SJSA1 (cell line): ENCODE data around the gene ZPLD1. TPM values are rescaled to one million over a fixed set of nuclear protein-coding genes. Genes with fewer than 3 reads are reported as not detected.

Experiments
- DNase-seq, 2 experiments: peaks; one replicate each; pipeline ENCODE4 v3.0.0-alpha.2; 2015 to 2020; ENCODE audit warnings: low spot score in 2 of 2, low read depth in 1 of 2
- H3K27ac ChIP-seq: fragments of 250-450 bp; sonication (Bioruptor Pico); 2 replicates; pipeline ENCODE4 v1.5.1; 2020; ENCODE audit warnings: mild to moderate bottlenecking, moderate library complexity
- H3K27me3 ChIP-seq: fragments of 250-450 bp; sonication (Bioruptor Pico); replicated peaks from 2 replicates; pipeline ENCODE4 v1.5.1; 2020; ENCODE audit warnings: mild to moderate bottlenecking, moderate library complexity
- H3K36me3 ChIP-seq: fragments of 250-450 bp; sonication (Bioruptor Pico); 2 replicates; pipeline ENCODE4 v1.5.1; 2020; ENCODE audit warnings: mild to moderate bottlenecking
- H3K4me1 ChIP-seq: fragments of 250-450 bp; sonication (Bioruptor Pico); replicated peaks from 2 replicates; pipeline ENCODE4 v1.6.1; 2021; ENCODE audit warnings: mild to moderate bottlenecking
- H3K4me3 ChIP-seq: fragments of 250-450 bp; sonication (Bioruptor Pico); 2 replicates; pipeline ENCODE4 v1.5.1; 2020; ENCODE audit warnings: mild to moderate bottlenecking
- H3K9me3 ChIP-seq: fragments of 250-450 bp; sonication (Bioruptor Pico); replicated peaks from 2 replicates; pipeline ENCODE4 v1.5.1; 2020; ENCODE audit warnings: mild to moderate bottlenecking
- total RNA-seq: library from RNA; depleted of rRNA; stranded (reverse); fragments of >200 nt; shearing (Covaris generic); gene quantifications from 2 replicates; pipeline ENCODE4 v1.2.3, GENCODE V29; 2014

ZPLD1 gene
- total RNA-seq, 1 experiment from 2014 or later, result not detected

DNA sequence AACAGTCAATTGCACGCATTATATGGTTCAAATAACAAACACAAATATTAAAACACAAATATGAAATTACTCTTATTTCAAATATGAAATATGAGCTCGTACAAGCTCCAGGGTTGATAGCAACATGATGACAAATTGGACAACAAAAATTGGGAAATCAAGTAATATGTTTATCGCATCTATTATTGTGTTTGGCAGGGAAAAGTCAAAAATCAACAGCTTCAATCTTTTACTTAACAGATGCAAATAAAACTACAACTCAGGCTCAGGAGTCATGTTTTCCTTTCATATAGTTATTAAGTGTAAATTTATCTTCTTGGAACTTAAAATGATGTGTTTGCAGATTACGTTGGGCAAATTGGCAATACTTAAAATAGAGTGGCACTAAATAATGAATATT is 41.4 kb downstream of the ZPLD1 start:
- Histone ChIP-seq H3K4me1 (no peaks in the 10 kb centered on the region), H3K9me3 (no peaks in the 10 kb centered on the region), H3K4me3 (no peak overlapping the region), H3K27ac (no peak overlapping the region), H3K27me3 (no peaks in the 10 kb centered on the region), H3K36me3 (no peaks in the 10 kb centered on the region)
- DNase-seq, result no peak

GRCh38 chr3:102478160-102478559 is 43.3 kb downstream of the ZPLD1 start:
- Histone ChIP-seq H3K4me3 (no peak overlapping the region), H3K4me1 (no peaks in the 10 kb centered on the region), H3K36me3 (no peaks in the 10 kb centered on the region), H3K27ac (no peak overlapping the region), H3K27me3 (no peaks in the 10 kb centered on the region), H3K9me3 (no peaks in the 10 kb centered on the region)
- no peak for DNase-seq

- Histone ChIP-seq H3K27me3 (no peaks in the 10 kb centered on the region; the same call in 1 of the 2 replicates), H3K27ac (no peak overlapping the region), H3K36me3 (no peaks in the 10 kb centered on the region), H3K4me1 (no peaks in the 10 kb centered on the region), H3K9me3 (no peaks in the 10 kb centered on the region), H3K4me3 (no peak overlapping the region)
- no peak for DNase-seq
These were observed 45.3 kb downstream of the ZPLD1 start for GRCh38 chr3:102480139-102480538.

- DNase-seq, result no peak
- Histone ChIP-seq H3K4me1 (no peaks in the 10 kb centered on the region), H3K36me3 (no peaks in the 10 kb centered on the region), H3K27ac (no peak overlapping the region), H3K4me3 (no peak overlapping the region), H3K27me3 (no peaks in the 10 kb centered on the region; the same call in 1 of the 2 replicates), H3K9me3 (no peaks in the 10 kb centered on the region)
These were observed 46.2 kb downstream of the ZPLD1 start for GRCh38 chr3:102481050-102481449.

DNA sequence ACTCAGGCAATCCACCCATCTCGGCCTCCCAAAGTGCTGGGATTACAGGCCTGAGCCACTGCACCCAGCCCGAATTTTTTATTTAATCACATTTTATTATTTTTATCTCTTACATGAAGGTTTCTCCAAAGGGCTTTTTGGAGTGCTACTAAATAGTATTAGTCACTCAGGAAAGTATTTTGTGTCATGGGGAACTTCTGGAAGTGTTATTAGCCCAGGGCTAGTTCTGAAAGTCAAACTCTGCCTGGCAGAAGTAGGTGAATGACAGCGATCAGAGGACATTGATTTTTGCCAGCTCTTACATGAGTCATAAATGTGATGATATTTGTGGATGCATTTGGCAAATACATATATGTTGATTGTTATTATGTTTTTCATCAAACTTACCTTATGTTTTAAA is 48.7 kb downstream of the ZPLD1 start:
- H3K4me3 ChIP-seq, result no peak overlapping the region
- H3K36me3 ChIP-seq, result no peaks in the 10 kb centered on the region
- no peaks in the 10 kb centered on the region for H3K9me3 ChIP-seq
- no peaks in the 10 kb centered on the region for H3K4me1 ChIP-seq
- no peak for DNase-seq
- H3K27ac ChIP-seq, result no peak overlapping the region
- no peaks in the 10 kb centered on the region; the same call in 1 of the 2 replicates for H3K27me3 ChIP-seq

DNA sequence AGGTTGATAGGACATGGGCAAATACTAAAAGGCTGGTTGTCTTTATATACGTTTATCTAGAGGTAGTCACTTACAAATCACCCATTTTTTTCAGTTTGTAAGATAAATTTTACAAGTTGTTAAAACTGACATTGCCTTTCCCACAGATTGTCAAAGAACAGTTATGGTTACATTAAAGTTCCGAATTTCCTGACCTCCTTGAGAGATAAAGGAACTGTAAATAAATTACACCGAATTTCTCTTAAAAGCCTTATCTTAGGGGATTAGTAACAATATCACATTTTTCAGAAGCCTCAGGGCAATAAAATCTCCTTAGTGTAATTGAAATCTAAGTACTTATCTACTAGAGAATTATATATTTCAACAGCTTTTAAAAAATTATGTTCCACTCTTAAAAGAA is 49.5 kb downstream of the ZPLD1 start:
- Histone ChIP-seq H3K27me3 (no peaks in the 10 kb centered on the region; the same call in 1 of the 2 replicates), H3K9me3 (no peaks in the 10 kb centered on the region), H3K4me3 (no peak overlapping the region), H3K27ac (no peak overlapping the region), H3K4me1 (no peaks in the 10 kb centered on the region), H3K36me3 (no peaks in the 10 kb centered on the region)
- DNase-seq, result no peak

DNA sequence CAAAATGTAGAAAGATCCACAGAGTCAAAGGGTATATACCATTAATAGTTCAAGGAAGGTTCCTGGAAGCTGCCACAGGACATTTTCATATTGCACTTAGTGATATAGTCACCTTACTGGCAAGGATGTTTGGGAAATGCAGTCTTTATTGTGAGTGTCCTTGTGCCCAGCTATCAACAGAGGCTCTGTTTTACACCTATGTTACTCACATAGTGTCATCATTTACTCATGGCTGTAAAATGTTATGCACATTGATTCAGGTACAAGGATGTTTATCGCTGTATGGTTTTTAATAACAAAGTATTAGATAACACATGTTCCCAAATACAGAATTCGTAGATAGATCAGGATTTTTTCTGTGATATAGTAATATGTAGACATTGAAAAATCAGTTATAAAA is 50.9 kb downstream of the ZPLD1 start:
- H3K36me3 ChIP-seq, result no peaks in the 10 kb centered on the region
- H3K4me3 ChIP-seq, result no peak overlapping the region
- DNase-seq, result no peak
- no peaks in the 10 kb centered on the region; the same call in 1 of the 2 replicates for H3K27me3 ChIP-seq
- no peak overlapping the region for H3K27ac ChIP-seq
- H3K9me3 ChIP-seq, result no peaks in the 10 kb centered on the region
- no peaks in the 10 kb centered on the region for H3K4me1 ChIP-seq

DNA sequence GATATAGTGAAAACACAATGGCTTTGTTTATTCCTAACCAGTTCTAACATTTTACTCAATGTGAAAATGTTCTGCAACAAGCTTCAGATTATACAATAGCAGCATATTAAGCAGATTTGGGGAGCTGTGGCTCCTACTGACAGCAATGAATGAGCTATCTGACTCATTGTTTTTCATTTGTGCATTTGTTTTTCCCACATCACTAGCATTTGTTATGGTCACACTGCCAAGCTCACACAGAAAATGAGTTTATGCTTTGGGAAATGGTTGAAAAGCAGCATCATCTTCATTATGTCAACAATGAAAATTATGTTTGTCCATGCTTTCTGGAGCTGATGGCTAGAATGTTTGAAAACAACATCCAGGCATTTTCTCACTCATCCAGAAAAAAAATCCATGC is 53.5 kb downstream of the ZPLD1 start:
- no peak for DNase-seq
- Histone ChIP-seq H3K36me3 (no peaks in the 10 kb centered on the region), H3K4me3 (no peak overlapping the region), H3K9me3 (no peaks in the 10 kb centered on the region), H3K27ac (no peak overlapping the region), H3K4me1 (no peaks in the 10 kb centered on the region), H3K27me3 (no peaks in the 10 kb centered on the region; the same call in 1 of the 2 replicates)

GRCh38 chr3:102492300-102492699 is 57.5 kb downstream of the ZPLD1 start:
- H3K9me3 ChIP-seq, result no peaks in the 10 kb centered on the region
- no peaks in the 10 kb centered on the region for H3K36me3 ChIP-seq
- no peaks in the 10 kb centered on the region for H3K27me3 ChIP-seq

GRCh38 chr3:102497571-102497970 is 62.8 kb downstream of the ZPLD1 start:
- Histone ChIP-seq H3K9me3 (no peaks in the 10 kb centered on the region), H3K36me3 (no peaks in the 10 kb centered on the region), H3K27me3 (no peaks in the 10 kb centered on the region), H3K4me1 (no peaks in the 10 kb centered on the region), H3K4me3 (no peak overlapping the region), H3K27ac (no peak overlapping the region)
- DNase-seq, result no peak

More at GRCh38 chr3:102492300-102492699, 57.5 kb downstream of the ZPLD1 start:
- Histone ChIP-seq H3K4me3 (no peak overlapping the region), H3K4me1 (no peaks in the 10 kb centered on the region), H3K27ac (no peak overlapping the region)
- no peak for DNase-seq

- no peaks in the 10 kb centered on the region for H3K36me3 ChIP-seq
- no peak overlapping the region for H3K4me3 ChIP-seq
- no peaks in the 10 kb centered on the region for H3K4me1 ChIP-seq
- no peaks in the 10 kb centered on the region for H3K27me3 ChIP-seq
- no peak for DNase-seq
- no peak overlapping the region for H3K27ac ChIP-seq
- no peaks in the 10 kb centered on the region for H3K9me3 ChIP-seq
These were observed 70.7 kb downstream of the ZPLD1 start for GRCh38 chr3:102505542-102505941.

GRCh38 chr3:102510663-102511062 is 75.8 kb downstream of the ZPLD1 start:
- no peaks in the 10 kb centered on the region for H3K9me3 ChIP-seq
- no peak for DNase-seq
- no peak overlapping the region for H3K4me3 ChIP-seq
- H3K36me3 ChIP-seq, result no peaks in the 10 kb centered on the region
- no peaks in the 10 kb centered on the region for H3K4me1 ChIP-seq
- no peaks in the 10 kb centered on the region for H3K27me3 ChIP-seq
- H3K27ac ChIP-seq, result no peak overlapping the region

GRCh38 chr3:102511168-102511567 is 76.4 kb downstream of the ZPLD1 start:
- Histone ChIP-seq H3K27ac (no peak overlapping the region), H3K27me3 (no peaks in the 10 kb centered on the region), H3K4me1 (no peaks in the 10 kb centered on the region), H3K9me3 (no peaks in the 10 kb centered on the region), H3K36me3 (no peaks in the 10 kb centered on the region), H3K4me3 (no peak overlapping the region)
- no peak for DNase-seq

DNA sequence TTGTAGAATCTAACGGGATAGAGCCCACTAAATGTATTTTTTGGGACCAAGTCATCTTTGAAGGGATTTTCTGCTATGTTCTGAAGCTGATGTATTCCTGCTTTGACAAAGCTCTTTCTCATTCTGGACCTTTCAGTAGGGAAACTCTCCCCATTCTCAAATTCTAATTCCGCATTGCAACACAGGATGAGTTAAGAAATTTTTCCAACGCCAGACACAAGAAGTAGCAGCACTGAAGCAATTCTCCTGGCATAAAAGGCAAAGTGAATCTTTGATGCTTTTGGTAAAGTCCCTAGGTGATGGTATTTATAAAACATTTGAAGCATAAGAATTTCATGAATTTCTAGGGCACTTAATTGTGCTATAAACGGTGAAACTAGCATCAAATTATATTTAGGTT is 76.8 kb downstream of the ZPLD1 start:
- H3K4me3 ChIP-seq, result no peak overlapping the region
- H3K36me3 ChIP-seq, result no peaks in the 10 kb centered on the region
- H3K27ac ChIP-seq, result no peak overlapping the region
- no peaks in the 10 kb centered on the region for H3K4me1 ChIP-seq
- H3K9me3 ChIP-seq, result no peaks in the 10 kb centered on the region
- H3K27me3 ChIP-seq, result no peaks in the 10 kb centered on the region
- DNase-seq, result no peak

GRCh38 chr3:102512734-102513504 is 78.1 kb downstream of the ZPLD1 start:
- H3K9me3 ChIP-seq, result no peaks in the 10 kb centered on the region
- no peak overlapping the region for H3K27ac ChIP-seq
- H3K4me3 ChIP-seq, result no peak overlapping the region
- no peak for DNase-seq
- no peaks in the 10 kb centered on the region for H3K27me3 ChIP-seq
- no peaks in the 10 kb centered on the region for H3K4me1 ChIP-seq
- H3K36me3 ChIP-seq, result no peaks in the 10 kb centered on the region
